GM18498 (cell line): ENCODE data around the gene CMBL.

Experiments used
- ATAC-seq: cut with Tn5 transposase; IDR thresholded peaks from one replicate; pipeline ENCODE4 v1.9.1; 2021; ENCODE audit warnings: mild to moderate bottlenecking, moderate library complexity; ENCODE audit not compliant: unreplicated experiment

The CMBL gene

DNA sequence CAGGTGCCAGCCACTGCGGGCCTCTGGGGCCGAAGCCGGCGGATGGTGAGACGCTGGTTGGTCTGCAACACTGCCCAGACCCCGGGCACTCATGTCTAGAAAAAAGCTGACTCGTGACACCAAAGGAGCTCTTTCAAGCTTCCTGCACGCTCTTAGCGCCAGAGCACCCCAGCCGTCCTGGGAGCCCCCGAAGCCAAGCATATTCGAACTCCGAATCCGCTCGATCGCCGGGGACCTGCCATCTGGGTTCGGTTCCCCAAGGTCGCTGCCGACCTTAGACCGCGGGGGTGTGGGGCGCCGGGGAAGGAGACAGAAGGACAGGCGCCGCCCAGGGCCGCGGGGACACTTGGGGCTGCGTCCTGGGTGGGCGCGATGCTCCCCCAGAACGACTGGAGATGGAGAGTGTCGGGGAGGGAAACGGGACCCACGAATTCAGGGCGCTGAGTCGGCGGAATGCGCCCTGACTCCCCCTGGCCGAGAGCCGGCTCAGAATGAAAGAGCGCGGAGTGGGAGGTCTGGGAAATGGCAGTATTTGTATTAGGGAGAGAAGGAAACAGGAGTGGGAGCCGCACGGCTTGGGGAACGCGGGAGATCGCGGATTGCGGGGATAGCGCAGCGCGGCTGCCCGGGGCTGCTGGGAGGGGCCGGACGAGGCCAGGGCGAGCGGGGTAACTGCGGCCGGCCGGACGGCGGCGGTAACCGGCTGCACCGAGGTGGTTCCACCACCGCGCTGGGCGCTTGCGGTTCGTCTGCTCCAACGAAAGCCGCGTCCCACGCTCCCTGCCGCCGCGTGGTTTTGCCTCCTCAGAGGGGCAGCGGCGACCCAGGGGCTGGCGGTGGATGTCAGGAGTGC, 25.7 kb upstream of the CMBL start:
- ATAC-seq = peak; percentile 68

DNA sequence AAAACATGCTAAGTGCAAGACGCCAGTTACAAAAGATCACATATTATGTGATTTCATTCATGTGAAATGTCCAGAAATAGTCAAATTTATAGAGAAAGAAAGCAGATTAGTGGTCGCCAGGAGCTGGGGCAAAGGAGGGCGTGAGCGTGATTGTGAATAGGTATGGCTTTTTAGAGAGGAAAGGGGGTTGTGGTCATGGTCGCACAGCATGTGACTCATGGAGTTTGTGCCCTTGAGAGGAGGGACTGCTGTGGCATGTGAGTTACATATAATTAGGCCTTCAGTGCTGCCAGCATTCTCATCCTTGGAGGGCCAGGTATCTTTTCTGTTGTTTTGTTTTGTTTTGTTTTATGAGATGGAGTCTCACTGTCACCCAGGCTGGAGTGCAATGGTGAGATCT, 24.6 kb upstream of the CMBL start:
- ATAC-seq = no peak

DNA sequence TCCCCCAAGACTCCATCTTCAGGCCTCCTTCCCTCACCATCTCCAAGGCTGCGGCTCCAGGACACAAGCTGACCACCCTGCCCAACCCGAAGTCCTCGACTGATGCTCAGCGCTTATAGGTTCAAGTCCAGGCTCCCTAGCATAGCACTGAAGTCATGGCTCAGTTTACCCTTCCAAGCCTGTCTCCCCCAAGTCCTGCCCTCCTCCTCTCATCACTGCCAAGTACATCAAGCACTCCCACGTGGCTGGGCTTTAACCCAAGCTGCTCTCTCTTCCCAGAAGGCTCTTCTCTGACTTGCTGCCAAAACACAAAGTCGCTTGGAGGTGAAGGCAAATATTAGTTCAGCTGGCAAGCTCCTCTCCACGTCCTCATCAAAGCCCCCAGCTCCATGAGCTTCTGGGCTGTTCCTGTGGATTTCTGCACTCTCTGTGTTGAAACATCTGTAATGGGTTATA, 23.7 kb upstream of the CMBL start:
- no peak for ATAC-seq

DNA sequence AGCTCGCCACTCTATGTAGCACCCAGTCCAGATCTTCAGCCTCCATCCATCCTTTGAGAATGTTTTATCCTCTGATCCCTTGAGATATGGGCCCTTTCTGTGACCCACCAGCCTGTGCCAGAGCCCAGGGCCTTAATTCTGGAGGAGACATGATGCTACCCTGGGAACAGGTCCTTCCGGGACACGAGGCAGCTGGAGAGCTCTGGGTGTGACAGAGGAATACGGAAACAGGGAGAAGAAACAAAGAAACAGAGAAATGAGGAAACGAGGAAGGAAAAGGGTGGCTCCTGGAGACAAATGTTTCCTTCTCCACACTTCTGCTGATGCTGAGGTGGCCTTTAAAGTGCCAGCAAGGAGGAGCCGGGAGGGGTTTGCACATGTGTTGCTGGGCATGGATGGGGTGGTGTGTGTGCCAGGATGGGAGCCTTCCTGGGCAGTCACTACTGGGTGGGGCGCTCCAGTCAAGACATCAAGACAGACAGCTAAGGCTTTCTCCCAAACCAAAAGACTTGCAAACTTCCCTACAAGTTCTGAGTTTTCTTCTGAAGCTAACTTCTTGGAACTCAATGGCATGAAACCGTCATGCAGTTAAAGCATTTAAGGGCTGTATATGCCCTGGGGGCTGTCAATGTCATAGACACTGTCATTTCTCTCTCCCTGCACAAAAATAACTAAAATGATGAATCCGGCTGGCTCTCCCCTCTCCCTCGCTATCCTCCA, 23.0 kb upstream of the CMBL start:
- ATAC-seq = no peak

DNA sequence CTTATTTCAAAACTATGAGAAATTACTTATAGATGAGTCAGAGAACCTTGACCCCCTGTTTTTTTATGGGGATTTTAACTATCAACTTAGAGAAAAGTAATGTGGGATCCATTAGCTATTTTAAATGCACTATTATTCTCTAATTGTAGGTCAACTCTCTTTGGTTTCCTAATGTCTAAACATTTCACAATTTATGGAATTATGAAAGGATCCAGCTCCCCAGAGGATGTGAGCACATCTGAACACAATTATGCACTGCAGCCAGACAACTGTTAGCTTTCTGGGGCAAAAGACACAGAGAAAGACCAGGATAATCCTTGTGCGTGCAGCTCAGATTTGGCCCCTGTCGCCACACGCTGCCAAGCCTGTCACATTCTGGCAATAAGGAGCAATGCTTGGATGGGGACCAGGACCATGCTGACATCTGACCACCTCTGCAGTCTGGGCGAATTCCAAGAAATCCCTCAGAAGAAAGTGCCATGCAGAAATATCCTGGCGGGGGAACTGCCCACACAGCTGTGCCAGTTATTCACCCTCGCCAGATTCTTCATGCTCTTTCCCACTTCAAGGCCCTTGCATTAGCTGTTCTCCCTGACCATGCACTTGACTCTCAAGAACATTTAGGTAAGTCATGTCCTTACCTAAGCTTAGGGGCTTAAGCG, 22.2 kb upstream of the CMBL start:
- ATAC-seq = no peak

DNA sequence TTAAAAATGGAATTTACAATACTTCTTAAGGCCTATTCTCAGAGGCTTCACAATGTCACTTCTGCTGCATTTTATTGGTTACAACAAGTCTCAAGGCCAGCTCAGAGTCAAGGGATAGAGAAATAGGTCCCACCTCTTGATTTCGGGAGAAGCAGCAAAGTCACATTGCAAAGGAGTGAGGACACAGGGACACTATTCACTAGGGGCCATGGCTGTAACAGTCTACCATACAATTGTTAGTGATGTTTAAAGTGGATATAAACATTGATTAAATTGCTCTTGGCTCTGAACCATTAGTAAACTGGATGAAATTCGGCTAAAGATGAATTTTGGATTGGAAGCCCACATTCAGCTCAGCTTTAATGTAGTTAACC, 21.7 kb upstream of the CMBL start:
- no peak for ATAC-seq

DNA sequence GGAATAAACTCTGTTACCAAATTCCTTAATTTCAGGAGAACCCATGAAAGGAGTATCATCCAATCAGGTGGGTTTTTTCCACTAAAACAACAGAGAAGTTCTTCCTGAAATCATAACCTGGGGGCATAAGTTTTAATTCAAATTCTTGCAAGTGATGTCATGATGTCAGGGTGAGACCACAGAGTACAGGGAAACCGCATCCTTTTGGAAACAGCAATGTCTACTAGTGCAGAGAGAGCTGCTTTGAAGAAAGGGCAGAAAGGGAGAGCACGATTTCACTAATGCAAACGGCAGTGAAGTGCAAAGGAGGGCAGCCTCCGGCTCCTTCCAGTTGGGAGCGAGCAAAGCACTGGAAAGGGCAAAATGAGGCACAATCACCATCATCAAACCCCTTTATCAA, 20.6 kb upstream of the CMBL start:
- no peak for ATAC-seq

DNA sequence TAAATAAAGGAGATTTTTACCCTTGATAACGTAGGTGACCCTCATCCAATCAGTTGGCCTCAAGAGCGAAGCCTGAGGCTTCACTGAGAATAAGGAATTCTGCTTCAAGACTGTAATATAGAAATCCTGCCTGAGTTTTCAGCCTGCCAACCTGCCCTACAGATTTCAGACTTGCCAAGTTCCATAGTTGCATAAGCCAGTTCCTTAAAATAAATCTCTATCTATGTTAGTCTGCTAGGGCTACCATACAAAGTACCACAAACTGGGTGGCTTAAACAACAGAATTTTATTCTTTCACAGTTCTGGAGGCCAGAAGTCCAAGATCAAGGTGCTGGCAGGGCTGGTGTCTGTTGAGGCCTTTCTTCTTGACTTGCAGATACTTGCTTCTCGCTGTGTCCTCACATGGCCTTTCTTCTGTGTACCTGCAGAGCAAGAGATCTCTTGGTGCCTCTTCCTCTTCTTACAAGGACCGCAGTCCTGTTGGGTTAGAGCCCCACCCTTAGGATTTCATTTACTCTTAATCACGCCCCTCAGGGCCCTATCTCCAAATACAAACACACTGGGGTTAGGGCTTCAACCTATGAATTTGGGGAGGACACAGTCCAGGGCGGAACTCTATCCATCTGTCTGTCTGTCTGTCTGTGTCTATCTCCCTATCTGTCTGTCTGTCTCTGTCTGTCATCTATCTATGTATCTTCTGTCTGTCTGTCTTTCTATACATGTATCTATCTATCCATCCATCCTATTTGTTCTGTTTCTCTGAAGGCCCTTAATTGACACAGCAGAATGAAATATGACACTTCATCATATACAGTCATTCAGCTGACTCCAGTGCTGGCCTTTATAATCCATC, 17.0 kb upstream of the CMBL start:
- ATAC-seq = no peak

DNA sequence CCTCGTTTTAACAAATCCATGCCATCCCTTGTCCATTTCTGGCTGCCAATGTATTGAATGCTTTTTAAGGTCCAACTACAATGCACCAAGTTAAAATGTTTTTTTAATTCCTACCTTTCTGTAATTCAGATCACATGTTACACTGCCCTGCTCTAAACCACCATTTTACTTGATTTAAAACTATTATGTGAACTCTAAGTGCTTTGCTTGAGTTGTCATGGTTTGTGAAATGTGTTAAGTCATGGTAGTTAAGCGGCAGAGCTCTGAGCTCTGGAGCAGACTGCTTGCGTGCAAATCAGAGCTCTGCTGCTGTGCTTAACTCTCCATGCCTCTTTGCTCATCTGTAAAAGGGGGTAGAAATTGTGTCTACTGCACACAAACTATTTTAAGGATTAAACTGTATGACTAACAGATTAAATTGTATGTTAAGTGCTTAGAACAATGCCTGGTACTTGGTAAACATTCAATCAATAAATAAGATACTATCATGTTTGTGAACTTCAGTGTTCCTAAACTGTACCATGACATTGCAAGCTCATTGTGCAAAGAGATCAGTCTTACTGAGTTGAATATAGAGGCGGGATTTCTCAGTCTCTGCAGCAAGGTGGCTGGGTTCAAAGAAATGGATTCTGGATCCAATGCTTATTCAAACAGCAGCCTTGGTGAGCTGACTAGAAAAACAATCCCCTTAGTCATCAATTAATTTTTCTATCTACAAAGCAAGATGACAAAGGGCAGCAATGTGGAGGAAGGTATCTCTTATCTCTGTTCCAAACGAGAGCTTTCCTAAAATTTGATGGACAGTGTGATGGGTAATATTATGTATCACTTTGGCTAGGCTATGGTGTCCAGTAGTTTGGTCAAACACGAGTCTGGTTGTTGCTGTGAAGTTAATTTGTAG, 16.1 kb upstream of the CMBL start:
- ATAC-seq = no peak

DNA sequence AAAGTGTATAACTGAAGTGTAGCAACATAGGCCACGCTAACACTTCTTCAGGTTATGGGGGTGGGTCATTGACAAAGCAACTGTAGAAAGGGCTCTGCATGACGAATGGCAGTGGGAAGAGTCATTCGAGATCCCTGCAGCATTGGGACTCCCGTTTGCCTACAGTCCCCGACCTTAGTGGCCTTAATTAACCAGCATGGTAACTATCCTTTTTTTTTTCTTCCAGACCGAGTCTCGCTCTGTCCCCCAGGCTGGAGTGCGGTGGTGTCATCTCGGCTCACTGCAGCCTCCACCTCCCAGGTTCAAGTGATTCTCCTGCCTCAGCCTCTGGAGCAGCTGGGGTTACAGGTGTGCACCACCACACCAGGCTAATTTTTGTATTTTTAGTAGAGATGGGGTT, 14.2 kb upstream of the CMBL start:
- no peak for ATAC-seq

DNA sequence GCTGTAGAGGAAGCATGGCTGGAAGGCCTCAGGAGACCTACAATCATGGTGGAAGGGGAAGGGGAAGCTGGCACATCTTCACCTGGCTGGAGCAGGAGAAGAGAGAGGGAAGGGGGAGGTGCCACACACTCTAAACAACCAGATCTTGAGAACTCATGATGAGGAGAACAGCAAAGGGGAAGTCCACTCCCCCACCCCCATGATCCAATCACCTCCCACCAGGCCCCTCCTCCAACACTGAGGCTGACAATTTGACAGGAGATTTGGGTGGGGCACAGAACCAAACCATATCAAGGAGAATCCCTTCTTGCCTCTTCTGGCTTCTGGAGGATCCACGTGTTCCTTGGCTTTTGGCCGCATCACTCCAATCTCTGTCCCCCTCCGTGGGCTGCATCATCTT, 13.1 kb upstream of the CMBL start:
- ATAC-seq = no peak

DNA sequence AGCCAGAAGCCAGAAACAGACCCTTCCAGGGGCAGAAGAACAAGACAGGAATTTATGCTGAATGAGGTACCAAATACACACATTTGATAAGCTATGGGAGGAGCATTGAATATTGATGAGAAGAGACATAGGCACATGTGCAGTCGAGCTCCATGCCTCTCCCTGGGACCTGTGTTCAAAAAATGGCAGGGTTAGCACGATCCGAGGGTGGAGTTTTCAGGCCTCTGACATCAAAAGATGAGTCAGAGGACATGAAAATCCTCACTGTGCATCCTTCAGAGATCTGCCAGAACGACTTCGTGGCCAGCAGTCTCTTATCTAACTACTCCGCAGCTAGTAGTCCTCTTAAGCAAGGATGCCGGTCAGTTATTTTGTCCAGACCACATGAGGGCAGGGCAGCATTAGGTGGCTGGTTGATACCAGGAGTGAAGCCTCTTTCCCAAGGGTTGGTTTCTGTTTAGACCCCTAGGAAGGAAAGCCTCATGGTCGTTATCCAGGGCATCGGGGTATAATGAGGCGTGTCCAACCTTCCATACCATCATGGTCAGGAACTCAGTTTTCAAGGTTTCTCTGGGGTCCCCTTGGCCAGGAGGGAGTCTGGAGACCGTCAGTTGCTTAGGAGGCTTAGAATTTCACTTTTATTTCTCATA, 11.6 kb upstream of the CMBL start:
- no peak for ATAC-seq

DNA sequence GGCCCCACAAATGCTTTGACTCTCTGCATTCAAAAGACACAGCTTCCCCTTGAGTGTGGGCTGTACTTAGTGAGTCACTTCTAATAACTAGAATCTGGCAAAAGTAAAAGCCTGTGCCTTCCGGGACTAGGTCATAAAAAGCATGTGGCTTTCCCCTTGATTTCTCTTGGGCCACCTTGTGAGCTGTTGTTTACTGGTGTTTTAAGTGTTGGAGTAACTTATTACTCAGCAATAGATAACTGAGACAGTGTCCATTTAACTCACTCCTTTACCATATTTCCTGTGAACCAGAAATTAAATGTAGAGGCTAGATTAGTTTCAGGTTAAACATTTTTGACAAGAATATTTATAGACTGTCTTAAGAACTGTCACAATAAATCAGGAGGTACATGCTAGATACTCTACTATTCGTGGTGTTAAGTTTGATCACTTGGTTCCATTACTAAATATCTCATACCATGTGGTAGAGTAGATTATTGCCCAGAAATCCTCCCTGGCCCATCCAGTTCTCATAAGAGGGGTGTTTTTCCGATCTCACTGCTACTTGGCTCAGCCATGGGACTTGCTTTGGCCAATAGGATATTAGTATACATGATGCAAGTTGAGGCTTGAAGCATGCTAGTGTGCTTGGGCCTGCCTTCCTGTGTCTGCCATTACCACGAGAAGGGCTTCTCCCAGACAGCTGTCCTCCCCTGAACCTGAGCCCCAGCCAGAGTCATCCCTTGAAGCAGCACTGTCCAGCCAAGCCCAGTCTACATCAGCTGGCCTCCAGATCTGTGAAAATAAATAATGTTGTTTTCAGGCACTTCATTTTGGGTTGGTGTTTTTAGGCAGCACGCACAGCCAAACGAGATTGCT, 10.4 kb upstream of the CMBL start:
- ATAC-seq = no peak

DNA sequence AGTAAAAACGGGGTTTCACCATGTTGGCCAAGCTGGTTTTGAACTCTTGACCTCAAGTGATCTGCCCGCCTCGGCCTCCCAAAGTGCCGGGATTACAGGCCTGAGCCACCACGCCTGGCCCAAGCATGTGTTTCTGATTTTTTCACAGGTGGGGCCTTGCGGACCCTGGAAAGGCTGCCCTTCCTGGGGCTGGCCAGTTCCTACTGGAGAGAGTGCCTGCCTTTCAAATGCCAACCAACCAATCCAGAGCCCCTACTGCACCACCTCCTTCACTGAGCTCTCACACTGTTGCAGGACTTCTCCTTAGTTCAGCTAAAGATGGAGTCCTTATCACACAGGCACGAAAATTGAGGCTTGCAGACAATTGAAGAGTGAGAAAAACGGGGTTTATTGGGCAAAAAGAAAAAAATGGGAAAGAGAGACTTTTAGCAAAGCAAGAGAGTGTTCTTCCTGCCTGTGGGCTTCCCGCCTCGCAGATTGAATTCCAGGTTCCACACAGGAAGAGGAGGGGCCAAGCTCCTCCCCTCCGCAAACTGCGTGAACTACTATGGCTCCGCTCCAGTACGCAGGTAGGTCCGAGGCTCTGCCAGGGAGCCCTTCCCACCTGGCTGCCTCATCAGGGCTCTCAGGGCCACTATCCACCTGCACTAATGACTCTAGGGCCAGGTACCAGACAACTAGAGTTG, 8.3 kb upstream of the CMBL start:
- no peak for ATAC-seq

DNA sequence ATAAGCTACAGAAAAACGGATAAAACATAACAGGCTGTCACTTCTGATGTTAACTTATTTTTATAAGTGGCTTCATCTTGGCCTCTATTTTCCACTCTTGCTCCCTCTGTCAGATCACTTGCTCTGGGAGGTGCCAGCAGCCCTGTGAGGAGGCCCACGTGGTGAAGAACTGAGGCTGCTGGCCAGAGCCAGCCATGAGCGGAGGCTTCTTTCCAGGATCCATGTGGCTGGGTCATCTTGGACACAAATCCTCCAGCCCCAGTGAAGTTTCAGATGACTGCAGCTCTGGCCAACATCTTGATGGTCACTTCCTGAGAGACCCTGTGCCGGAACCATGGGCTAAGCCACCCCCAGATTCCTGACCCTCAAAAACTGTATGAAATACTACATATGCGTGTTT, 7.5 kb upstream of the CMBL start:
- ATAC-seq = no peak

DNA sequence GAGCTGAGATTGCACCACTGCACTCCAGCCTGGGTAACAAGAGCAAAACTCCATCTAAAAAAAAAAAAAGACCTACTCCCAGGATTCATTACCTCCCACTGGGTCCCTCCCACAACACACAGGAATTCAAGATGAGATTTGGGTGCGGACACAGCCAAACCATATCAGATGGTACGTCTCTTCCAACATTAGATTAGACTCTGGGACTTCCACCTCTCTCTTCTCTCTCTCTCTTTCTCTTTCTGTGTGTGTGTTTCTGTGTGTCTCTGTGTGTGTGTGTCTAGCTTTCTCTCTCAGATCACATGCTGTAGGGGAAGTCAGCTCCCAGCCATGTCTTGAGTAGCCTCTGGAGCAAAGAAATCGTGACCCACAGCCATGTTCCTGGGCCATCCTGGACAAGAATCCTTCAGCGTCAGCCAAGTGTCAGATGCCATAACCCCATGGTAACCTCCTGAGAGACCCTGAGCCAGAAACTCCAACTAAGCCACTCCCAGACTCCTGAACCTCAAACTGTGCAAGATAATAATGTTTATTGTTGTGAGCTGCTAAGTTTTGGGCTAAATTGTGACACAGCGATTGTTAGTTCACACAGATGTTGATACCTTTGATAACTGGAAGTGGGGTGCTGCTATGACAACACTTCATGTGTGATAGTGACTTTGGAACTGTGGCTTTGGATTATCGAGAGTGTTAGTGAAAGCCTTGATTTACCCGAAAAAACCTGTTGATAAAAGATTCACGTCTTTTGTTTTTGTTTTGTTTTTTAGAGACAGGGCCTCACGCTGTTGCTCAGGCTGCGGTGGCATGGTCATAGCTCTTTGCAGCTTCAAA, 4.1 kb upstream of the CMBL start:
- no peak for ATAC-seq
